Skeletal muscle cell (primary cell): ENCODE data around the gene LAIR2.
"Not testable (repeated sequence)": the region's sequence is repeated elsewhere in the genome, so short reads cannot be mapped to it uniquely, and the experiment has no call there.

Source experiments
- DNase-seq: peaks from one replicate; pipeline ENCODE4 v3.0.0-alpha.2; 2010; ENCODE audit warnings: low read depth
- H3K4me3 ChIP-seq: 2 replicates; pipeline ENCODE4 v1.5.1; 2011; ENCODE audit warnings: low read depth, mild to moderate bottlenecking, control low read depth, low read length, moderate library complexity

Gene LAIR2

DNA sequence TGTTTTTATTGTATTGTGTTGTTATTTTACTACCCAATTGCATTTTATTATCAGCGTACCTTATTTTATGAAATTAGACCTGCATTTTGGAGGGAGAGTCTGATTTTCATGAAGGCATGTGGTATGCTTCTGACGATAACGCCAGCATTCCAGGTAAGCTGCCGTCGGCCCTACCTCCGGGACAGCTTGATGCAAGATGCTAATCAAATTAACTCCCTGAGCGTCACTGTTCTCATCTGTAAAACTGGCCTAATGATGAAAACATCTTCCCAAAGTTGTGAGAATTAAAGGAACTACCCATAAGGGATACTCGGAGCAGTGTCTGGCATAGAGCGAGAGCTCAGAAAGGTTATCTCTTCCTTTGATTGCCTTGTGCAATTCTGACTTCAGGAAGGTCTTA lies 12.9 kb upstream of the LAIR2 start:
- no peak for DNase-seq

DNA sequence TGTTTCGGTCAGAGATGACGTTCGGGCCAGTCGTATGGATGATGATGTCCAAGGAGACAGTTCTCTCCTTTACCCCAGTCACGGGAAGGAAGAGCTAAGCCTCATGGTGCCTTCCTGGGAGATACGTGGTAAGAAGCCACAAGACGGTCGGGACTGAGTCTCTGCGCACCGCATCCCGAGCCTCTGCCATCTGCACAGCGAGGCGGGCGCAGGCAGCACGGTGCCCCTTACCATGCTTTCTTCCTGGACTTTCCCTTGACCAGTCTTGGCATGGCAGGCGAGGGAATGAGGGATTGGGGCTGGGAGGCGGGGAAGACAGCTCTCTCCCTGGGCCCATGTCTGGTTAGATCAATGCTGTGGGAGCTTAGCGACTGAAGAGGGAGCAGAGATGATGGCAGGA lies 10.1 kb upstream of the LAIR2 start:
- DNase-seq = no peak

More for the DNA sequence above, 12.9 kb upstream of the LAIR2 start:
- no peak overlapping the region for H3K4me3 ChIP-seq

DNA sequence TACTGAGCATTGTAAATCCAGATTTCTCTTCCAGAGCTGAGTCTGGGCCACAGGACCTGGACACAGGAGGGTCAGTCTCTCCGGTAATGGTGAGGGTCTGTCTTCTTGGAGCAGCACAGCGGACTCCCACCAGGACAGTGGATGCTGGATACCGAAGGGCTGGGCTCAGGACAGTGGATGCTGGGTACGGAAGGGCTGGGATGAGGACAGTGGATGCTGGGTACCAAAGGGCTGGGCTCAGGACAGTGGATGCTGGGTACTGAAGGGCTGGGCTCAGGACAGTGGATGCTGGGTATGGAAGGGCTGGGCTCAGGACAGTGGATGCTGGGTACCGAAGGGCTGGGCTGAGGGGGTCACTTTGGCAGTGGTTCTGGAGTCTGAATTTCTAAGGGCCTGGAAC lies 9.6 kb upstream of the LAIR2 start:
- DNase-seq, H3K4me3 ChIP-seq: not testable (repeated sequence)

More for the DNA sequence above, 10.1 kb upstream of the LAIR2 start:
- no peak overlapping the region for H3K4me3 ChIP-seq

DNA sequence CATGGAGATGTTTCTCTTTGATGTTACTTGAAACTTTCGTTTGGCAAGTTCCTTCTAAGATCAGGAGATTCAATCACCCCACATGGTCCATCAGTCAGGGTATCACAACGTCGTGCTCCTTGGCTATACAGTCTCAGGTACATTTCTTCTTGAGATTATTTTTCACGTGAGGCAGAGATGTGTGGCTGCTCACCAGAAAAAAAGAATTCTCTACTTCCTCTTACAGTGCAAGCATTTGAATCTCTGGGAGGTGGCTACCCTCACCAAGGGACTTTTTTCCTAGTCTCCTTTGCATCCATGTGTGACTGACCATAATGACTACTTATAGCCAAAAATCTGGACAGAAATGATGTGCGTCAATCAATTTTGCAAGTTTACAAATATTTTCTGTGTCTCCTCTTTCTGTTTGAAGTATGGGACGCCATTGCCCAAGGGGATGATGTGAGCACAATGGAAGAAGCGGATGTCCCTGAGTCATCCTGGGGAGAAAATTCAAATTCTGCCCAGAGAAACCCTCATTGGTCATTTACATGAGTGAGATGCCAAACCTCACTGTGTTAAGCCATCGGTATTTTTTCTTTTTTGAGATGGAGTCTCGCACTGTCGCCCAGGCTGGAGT lies 8.6 kb upstream of the LAIR2 start:
- DNase-seq = no peak
- no peak overlapping the region for H3K4me3 ChIP-seq

DNA sequence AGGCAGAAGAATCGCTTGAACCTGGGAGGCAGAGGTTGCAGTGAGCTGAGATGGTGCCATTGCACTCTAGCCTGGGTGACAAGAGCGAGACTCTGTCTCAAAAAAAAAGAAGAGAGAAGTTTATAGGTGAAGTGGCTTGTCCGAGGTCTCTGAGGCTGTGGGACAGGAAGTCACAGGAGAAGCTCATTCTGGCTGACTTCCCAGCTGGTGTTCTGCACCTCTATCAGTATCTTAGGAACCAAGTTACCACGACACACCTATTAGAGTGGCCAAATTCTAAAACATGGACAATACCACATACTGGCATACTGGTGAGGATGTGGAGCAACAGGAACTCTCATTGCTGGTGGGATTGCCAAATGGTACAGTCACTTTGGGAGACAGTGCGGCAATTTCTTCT lies 7.3 kb upstream of the LAIR2 start:
- not testable (repeated sequence) for H3K4me3 ChIP-seq, DNase-seq

DNA sequence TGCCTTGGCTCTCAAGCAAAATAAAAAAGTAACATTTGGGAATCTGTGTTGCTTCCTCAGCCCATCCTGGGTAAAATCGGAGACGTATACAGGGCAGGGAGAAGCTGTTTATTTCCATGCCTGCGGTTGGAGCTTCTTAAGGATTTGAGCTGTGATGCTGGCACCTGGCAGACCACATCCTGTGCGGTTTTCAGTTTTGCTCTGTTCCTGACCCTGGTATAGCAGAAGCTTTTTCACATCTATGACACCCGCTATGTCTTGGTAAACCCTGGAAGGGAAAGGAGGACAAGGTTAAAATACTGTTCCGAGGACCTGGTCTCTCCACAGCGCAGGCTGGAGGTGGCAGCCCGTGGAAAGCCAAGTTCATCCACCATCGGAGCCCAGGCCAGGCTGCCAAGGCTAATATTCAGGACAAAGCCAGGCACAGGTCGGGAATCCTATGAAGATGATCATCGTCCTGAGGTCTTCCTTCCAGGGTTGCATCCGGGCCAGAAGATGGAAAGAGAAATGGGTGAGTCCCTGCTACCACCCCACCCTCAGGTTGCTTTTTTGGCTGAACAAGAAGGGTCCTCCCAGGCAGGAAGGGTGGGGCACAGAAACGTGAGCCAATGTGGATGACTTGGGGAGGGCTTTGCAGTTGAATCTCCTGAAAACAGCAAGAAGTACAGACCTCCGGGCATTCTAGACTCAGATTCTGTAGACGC lies 4.7 kb upstream of the LAIR2 start:
- not testable (repeated sequence) for H3K4me3 ChIP-seq, DNase-seq

DNA sequence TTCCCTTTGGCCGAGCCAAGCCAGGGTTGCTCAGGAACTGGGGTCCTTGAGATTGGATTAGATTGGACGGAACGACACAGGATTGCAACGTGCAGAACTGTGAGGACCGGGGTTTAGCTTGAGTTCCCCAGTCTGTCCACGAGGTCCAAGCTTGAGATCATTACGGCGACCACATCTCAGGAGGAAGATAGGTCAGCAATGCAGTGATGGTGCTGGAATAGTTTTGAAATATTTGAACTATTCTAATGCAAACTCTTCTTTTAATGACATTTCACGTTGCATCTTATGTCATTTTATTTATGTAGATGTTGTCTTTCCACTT lies 4.2 kb upstream of the LAIR2 start:
- not testable (repeated sequence) for DNase-seq, H3K4me3 ChIP-seq

DNA sequence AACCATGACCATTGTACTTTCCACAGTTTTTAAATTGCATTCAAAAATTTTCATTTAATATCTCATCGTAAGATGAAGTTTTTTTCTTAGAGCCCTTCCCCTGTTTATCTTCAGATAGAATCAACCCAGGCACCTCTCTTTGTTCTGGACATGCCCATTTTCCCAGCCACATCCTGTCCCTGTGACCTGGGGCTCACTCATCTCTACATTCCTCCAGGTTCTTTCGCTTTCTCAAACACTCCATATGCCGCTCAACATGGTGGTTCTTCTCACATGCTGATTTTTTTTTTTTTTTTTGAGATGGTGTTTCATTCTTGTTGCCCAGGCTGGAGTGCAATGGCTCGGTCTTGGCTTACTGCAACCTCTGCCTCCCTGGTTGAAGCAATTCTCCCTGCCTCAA lies 2.9 kb downstream of the LAIR2 start:
- not testable (repeated sequence) for H3K4me3 ChIP-seq, DNase-seq

DNA sequence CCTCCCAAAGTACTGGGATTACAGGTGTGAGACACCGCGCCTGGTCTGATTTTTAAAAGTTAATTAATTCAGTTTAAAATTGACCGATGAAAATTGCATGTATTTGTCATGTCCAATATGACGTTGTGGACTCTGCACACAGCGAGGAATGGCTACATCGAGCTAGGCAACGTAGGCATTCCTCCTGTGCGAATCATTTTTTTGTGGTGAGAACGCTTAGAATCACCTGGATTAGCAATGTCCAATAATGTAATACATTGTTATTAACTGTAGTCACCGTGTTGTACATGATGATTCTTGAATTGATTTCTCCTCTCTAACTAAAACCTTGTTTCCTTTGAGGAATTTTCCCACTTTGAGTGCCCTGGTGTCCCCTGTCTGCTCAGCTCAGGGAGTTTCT lies 3.4 kb downstream of the LAIR2 start:
- no peak overlapping the region for H3K4me3 ChIP-seq
- DNase-seq = no peak

DNA sequence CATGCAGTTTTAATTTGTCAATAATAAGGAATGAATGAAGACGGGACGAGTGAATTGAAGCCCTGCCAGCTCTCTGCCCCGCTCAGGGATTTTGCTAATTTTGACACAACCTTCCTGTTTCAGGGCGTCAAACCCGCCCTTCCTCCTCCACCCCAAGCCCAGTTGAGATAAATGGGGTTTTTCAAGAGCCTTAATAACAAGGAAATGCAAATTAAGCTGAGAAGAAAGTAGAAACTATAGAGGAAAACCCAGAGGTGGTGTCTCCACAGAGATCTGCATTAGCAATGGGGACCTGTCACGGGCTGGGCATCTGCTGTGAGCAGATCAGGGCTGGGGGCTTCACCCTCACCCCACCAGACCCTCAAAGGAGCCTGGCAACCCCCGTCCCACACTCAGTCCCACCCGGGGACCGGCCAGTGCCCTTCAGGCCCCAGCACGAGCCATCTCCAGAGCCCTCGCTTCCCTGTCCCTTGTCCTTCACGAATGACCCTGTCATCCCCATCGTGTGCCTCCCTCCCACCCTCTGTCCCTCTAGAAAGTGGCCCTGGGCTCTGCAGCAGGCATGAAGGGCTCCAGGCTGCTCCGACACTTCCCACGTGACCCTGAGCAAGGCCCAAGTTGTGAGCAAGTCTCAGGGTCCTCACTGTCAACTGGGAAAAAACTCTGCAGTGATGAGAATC lies 4.5 kb downstream of the LAIR2 start:
- not testable (repeated sequence) for H3K4me3 ChIP-seq, DNase-seq

DNA sequence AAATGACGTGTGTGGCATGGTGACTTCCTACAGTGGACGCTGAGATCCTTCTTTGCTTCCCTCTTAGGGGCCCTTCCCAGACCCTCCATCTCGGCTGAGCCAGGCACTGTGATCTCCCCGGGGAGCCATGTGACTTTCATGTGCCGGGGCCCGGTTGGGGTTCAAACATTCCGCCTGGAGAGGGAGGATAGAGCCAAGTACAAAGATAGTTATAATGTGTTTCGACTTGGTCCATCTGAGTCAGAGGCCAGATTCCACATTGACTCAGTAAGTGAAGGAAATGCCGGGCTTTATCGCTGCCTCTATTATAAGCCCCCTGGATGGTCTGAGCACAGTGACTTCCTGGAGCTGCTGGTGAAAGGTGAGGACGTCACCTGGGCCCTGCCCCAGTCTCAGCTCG lies 5.2 kb downstream of the LAIR2 start:
- no peak for DNase-seq
- H3K4me3 ChIP-seq = no peak overlapping the region

DNA sequence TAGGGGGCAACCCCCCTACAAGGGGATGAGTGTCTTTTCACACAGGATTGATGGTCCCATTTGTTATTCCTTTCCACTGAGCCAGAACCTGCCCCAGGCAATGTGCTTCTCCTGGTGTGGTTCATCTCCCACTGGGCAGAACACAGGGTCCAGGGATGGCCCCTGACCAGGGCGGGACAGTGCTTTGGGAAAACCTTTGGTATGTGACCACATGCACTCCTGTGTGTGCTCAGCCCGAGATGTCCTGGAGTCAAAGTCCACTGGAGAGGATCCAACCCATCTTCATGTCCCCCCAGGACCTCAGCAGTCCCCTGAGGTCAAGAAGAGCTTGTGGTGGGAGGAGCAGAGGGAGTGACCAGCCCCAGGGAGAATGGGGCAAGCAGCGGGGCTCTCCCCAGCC lies 5.9 kb downstream of the LAIR2 start:
- not testable (repeated sequence) for DNase-seq, H3K4me3 ChIP-seq

DNA sequence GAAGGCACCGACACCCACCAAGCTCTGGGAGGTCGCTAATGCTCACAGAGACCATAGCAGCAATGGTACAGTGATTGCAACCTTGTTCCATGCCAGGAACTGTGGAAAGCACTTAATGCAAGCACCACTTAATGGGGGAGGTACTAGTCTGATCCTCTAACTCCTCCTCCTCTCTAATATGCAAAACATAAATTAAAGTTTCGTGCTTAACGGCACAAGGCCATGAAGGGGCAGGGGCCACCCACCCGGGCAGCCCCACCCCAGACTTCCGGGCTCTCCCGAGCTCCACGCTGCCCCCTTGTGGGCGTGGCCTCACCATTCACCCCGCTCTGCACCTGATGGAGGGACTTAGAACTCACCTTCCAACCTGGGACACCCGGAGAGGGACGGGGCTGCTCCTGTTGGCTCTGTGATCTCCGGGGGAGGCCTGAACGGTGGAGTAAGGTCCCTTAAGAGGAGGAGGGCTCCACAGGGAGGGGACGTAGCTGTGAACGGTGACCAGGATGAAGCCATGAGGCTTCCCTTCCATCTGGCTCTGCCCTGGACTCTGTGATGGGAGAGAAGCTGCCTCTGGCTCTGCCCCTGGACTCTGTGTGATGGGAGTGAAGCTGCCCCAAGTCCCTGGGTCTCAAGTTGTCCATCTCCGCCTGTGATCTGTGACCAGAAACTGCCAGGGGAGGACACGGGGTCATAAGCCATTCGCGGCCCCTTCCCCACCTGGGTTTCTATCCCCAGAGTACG lies 6.7 kb downstream of the LAIR2 start:
- not testable (repeated sequence) for H3K4me3 ChIP-seq, DNase-seq

DNA sequence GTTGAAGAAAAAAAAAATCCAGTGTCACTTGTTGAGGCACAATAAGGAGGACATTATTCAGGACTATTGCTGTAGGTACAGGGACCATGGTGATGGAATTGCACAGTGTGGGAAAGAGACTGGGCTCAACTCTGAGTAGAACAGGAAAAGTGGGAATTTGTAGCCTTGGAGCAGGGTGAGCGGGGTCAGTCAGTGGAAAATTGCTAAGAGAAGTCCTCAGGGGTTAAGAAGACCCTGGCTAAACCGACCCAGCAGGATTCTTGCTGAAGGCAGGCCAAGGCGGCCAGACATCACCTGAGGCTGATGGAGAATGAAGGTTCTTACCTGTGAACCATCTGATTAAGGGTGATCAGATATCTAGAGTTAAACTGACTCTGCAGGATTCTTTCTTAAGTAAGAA lies 12.5 kb downstream of the LAIR2 start:
- DNase-seq = no peak
- no peak overlapping the region for H3K4me3 ChIP-seq

DNA sequence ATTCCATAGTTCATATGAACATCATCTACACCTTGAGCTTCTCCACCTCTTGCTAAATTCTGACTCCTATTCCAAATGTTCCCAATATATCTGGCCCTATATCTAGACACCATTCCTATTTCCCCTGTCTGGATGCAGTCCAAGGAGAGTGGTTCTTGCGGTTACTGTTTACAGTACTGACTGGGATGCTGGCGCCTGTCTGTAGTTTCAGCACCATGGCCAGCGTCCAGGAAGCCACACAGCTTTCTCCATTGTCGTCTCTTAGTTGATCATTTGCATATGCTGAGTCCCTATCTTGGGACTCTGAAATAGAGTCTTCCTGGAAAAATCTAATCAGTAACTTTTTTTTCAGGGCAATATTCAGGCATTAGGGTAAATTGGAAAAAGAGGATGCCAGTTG lies 14.9 kb downstream of the LAIR2 start:
- no peak for DNase-seq
- no peak overlapping the region for H3K4me3 ChIP-seq

DNA sequence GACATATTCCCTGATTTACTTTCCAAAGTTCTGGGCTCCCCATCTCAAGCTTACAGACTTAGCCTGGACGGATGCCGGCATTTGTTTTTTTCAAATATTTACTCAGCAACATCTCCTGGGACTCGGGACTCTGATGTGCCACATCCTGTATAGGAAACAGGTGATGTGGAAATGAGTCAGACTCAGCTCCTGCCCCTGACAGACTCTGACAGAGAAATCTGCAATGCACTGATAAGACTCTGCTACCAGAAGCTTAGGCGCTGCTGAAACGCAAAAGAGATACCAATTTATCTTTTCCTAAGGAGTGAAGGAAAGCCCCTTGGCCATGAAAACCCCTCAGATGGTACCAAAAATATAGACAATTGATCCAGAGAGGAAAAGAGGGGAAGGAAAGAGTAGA lies 16.2 kb downstream of the LAIR2 start:
- no peak for DNase-seq

DNA sequence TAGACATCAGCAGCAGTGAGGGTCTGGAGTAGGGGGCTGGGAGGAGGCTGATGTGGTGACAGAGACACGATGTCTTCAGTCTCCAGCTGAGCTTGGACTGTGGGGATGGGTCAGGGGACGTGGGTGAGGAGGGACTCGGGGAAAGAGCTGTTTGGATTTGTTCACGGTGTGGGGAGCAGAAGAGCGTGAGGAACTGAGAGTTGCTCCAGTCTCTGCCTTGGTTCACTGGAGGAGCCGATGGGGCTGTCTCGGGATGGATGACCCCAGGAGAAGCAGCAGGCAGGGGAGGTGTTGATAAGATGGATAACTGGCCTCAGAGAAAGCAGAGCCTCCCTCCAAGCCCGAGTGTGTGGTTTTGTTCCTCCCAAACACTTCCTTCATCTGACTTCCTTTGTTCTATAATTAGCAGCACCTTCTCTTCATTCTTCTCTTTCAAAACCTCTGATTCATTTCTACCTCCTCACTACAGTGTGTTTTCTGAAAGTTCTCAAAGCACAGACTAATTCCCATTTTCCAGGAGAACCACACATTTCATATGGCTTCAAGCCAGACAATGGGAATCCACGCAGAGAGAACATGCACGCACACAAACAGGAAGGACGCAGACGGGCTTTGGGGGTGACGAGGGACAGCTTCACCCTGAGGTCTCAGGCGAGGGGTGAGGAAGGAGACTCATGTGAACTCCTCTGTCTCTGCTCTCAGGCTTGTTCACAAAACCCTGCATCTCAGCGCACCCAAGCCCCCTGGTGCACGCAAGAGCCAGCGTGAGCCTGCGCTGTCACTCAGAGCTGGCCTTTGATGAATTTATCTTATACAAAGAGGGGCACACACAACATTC lies 18.6 kb downstream of the LAIR2 start:
- H3K4me3 ChIP-seq = no peak overlapping the region
- DNase-seq = no peak

More for the DNA sequence above, 16.2 kb downstream of the LAIR2 start:
- H3K4me3 ChIP-seq = no peak overlapping the region

DNA sequence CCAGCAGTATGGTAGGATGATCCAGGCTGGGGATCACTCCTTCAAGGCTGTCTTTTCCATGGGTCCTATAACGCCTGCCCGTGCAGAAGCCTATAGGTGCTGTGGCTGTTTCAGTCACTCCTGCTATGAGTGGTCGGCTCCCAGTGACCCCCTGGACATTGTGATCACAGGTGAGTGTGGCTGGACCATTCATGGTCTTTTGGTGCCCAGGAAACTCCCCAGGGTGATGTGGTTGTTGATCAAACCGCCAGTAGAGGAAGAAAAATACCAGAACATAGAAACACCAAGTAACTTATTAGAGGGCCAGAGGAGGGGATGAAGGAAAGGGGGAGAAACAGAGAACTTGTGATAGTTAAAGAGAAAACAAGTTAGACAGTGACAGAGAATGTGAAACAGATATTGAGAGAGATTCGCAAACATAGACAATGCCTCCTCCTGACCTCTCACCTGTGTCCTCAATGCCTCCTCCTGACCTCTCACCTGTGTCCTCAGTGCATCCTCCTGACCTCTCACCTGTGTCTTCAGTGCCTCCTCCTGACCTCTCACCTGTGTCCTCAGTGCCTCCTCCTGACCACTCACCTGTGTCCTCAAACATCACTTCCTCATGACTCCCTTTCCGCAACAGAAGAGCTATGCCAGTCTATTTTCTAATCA lies 19.4 kb downstream of the LAIR2 start:
- H3K4me3 ChIP-seq = no peak overlapping the region
- DNase-seq = no peak

DNA sequence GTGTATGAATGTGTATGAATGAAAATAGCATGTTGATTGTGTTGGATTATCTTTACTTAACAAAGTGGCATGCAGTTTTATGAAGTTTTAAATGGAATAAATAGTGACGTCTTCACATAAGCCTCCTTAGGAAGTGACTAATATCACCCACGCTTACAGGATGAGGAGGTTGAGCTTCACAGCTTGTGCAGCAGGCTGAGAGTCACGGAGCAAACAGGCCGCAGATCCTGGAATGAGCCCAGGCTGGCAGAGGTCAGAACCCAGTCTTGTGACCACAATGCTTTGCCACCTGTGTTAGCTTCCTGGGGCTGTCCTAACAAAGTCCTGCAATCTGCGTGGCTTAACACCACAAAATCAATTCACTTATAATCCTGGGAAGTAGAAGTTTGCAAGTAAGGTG lies 20.8 kb downstream of the LAIR2 start:
- DNase-seq = no peak
- no peak overlapping the region for H3K4me3 ChIP-seq
